Measurements from ENCODE around the gene LHX6.

DNA sequence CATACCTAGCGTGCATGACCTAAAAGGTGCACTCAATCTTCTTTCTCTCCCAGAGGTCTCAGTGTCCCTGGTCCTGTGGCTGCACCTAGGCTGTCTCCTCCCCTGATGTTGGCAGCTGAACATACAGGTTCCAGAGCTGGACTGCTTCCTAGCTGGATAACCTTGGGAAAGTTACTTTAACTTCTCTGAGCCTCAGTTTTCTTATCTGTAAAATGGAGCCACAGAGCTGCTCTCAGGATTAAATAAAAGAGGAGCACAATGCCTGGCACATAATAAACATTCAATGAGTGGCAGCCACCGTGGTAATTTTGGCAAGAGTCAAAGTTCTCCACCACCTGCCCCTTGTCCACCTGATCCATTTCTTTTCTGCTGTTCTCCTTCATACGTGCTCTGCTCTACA lies 55.1 kb downstream of the LHX6 start:
- TF ChIP-seq, protein P1, sequence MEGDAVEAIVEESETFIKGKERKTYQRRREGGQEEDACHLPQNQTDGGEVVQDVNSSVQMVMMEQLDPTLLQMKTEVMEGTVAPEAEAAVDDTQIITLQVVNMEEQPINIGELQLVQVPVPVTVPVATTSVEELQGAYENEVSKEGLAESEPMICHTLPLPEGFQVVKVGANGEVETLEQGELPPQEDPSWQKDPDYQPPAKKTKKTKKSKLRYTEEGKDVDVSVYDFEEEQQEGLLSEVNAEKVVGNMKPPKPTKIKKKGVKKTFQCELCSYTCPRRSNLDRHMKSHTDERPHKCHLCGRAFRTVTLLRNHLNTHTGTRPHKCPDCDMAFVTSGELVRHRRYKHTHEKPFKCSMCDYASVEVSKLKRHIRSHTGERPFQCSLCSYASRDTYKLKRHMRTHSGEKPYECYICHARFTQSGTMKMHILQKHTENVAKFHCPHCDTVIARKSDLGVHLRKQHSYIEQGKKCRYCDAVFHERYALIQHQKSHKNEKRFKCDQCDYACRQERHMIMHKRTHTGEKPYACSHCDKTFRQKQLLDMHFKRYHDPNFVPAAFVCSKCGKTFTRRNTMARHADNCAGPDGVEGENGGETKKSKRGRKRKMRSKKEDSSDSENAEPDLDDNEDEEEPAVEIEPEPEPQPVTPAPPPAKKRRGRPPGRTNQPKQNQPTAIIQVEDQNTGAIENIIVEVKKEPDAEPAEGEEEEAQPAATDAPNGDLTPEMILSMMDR (IDR thresholded peaks at IDR 0.05 in 8 of 11, conservative IDR thresholded peaks at IDR 0.05 in 3 of 11): no peak
- no peak for TF ChIP-seq POLR2A (IDR thresholded peaks at IDR 0.05)
- no peak for TF ChIP-seq POLR2AphosphoS5 (IDR thresholded peaks at IDR 0.05)
